NCI-H82 (cell line): ENCODE data around the gene OR6N2.

Source experiments
- DNase-seq: peaks from one replicate; lab custom pipeline; 2025; lab: John Stamatoyannopoulos, UW

OR6N2 gene

DNA sequence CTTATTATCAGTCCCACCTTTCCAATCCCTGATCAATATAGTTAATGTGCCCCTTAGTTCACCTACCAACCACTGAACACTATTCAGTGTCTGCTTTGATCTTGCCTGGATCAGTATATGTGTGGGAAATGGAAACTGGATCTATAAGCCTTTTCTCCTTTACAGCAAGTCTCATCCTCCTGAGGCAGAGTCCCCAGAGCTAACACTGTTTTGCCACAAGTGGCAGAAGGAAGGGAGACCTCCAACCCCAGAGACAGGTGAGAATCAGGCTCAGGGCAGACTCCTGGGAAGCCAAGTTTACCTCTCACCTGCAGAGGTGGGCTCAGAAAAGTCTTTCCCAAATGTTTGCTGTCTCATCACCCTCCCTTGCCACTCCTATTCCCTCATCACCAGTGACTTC is at the start of gene OR6N2:
Gene OR6N2 (minus strand): TSS at position 101 of the 400 bp plus-strand sequence. CDS start 3,569 bp downstream, outside the sequence.
- DNase-seq: no peak

DNA sequence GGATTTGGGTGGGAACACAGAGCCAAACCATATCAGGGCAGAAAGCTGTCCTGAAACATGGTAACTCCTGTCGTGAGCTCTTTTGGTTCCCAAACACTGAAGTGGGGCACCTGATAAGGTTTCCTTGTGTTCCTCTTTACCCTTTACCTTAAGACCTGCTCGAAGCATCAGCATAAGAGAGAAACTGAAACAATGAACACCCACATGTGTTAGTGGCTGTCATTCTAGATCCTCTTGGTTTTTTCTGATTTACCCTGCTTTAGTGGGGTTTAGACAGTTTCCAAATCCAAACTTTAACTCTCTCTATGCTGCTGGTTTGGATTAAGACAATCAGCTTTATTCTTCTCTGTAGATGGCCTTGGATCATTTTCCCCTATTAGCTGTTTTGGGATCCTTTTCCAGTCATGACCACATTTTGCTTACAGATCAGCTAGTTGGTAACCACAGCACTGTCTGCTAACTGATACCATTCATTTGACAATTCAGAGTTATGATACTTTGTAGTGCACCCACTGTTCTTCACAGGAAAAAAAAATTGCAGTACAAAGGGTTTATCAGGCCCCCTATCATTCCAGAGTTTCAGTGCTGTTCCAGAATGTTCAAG is 49.2 kb upstream of the OR6N2 start:
- no peak for DNase-seq

GRCh38 chr1:158821723-158822122 is 40.7 kb upstream of the OR6N2 start:
- no peak for DNase-seq

DNA sequence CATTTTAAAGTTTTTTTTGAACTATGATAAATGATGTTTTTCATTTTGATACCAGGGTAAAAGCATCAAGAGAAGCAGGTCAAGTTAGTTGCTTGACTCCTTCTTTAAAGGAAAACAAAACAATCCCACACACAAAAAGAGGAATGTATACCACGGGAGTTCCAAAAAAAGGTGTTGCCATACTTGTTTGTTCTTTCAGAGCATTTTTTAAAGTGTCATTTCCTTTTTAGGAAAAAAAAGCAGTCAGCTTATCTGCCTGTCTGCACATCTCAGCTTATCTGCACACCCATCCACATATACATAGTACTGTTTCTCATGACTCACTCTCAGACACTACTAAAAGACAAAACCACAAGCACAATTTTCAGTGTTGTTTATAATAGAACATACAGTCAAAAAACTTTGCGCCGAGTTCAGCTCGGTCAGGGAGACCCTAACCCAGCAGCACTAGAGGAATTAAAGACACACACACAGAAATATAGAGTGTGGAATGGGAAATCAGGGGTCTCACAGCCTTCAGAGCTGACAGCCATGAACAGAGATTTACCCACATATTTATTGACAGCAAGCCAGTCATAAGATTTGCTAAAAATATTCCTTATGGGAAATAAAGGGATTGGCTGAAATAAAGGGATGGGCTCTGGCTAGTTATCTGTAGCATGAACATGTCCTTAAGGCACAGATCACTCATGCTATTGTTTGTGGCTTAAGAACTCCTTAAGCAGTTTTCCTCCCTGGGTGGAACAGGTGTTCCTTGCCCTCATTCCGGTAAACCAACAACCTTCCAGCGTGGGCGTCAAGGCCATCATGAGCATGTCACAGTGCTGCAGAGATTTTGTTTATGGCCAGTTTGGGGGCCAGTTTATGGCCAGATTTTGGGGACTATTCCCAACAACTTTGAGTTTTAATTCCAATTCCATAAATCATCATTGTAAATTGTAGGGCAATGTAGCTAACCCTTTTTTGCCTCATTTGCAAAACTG is 38.7 kb upstream of the OR6N2 start:
- DNase-seq: no peak

- DNase-seq: no peak
Measured at GRCh38 chr1:158818975-158819431, 38.0 kb upstream of the OR6N2 start.

DNA sequence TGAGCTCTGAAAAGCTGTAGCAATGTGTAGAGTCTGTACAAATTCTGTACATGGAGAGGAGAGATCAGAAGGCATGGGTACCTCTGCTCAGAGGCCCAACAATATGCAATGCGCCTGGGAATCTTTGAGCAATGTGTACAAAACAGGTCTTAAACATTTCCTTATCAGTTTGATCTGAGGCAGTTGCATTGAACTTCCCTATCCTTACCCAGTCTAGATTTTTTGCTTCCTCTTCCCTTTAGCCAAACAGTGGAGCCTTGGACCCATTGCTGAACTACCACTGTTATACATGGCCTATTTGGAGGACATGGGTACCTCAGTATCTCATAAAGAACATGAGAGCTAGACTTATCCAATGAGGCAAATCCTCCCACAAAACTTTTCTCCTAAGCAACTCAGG is 37.6 kb upstream of the OR6N2 start:
- DNase-seq: no peak

- DNase-seq: no peak
Measured at GRCh38 chr1:158814970-158815369, 34.0 kb upstream of the OR6N2 start.

DNA sequence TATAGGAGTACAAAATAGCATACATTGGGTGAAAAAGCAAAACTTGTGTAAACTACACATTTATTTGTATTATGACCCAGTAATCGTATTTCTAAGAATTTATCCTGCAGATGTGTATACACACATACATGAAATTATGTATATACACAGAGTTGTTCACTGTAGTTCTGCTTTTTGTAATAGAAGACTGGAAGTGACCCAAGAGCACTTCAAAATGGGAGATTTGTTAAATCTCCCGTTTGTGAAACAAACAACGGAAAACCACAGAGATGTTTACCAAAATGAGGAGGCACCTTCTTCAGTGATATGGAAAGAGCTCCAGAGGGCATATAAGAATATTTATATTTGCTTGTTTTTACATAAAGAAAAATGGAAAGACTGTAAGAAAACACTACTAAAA is 32.2 kb upstream of the OR6N2 start:
- DNase-seq: no peak

GRCh38 chr1:158812336-158812735 is 31.3 kb upstream of the OR6N2 start:
- no peak for DNase-seq

DNA sequence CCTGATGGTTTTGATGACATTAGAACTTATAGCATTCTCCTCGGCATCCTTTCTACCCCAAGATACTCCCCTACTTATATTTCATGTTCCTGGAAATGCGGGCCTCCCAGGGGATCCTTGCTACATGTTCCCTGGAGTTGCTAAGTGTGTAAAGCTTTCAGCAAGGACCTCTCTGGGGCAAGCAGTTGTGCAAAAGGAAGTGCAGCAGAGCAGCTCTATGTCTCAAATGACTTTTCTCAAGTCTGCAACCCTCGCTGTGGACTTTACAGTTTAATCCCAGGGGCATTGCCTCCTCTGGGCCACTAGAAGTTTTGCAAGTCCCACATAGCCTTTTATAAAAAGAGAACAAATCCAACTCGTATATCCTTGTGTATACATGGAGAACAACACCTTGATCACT is 29.3 kb upstream of the OR6N2 start:
- DNase-seq: no peak

GRCh38 chr1:158809862-158810261 is 28.9 kb upstream of the OR6N2 start:
- DNase-seq: no peak

DNA sequence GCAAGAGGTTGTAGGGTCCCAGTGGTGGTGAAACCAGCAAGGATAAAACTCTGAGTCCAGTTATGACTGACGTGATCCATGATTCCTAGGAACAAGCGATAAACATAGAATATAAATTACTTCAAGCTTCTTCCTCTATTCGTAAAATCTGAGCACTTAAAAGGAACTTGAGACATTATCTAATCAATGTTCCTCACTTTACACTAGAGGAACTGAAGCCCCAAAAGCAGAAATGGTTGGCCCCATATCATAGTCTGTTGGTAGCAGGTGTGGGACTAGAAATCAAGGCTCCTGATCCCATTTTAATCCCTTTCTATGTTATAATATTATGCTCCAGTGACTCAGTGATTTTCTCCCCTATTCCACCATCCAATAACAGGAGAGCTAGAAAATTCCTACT is 28.3 kb upstream of the OR6N2 start:
- no peak for DNase-seq

- no peak for DNase-seq
Measured at GRCh38 chr1:158806916-158807536, 26.0 kb upstream of the OR6N2 start.

DNA sequence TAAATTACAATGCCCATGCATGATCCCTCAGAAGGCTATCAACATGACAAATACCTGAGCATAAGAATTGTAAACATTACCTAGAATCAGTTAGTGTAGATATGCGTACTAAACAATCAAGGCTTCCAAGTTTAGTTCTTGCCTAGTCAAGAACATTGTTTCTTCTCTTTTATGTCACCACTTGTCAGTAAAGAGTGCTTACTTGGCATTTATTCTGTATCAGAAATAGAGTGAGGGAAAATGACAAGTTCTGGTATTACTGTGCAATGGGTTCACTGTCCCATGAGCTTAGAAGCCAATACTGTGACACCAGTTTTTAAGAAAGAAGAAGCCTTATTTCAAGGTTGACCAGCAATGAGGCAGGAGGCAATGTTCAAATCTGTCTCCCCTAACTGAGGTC is 22.7 kb upstream of the OR6N2 start:
- DNase-seq: no peak

- DNase-seq: no peak
Measured at GRCh38 chr1:158801396-158801795, 20.4 kb upstream of the OR6N2 start.

GRCh38 chr1:158800526-158800925 is 19.5 kb upstream of the OR6N2 start:
- DNase-seq: no peak

DNA sequence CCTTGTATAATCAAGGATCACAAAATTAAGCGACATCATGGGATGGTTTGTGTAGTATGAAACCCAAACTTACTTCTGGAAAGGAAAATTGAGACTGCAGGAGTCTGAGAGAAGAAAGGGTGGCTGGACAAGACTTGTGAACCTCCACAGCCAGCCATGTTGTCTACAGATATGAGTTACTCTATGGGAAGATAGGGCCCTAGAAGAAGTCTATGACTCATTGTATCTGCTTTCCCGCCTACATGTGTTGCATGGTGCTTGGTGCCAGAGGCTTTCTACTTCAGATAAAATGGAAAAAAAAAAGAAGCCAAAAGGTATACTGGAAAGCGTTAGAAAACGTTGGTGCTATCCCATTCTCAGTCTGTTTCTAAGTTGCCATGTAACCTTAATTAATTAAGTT is 18.7 kb upstream of the OR6N2 start:
- no peak for DNase-seq

- no peak for DNase-seq
Measured at GRCh38 chr1:158798531-158798930, 17.5 kb upstream of the OR6N2 start.

GRCh38 chr1:158794247-158794646 is 13.2 kb upstream of the OR6N2 start:
- no peak for DNase-seq

- no peak for DNase-seq
Measured at GRCh38 chr1:158793604-158794003, 12.6 kb upstream of the OR6N2 start.

GRCh38 chr1:158771950-158772866 is 8.8 kb downstream of the OR6N2 start, which contains the start of gene OR6N1:
Gene OR6N1, minus strand, starts transcription at chr1:158772195. Its CDS starts 5,513 bp downstream, at chr1:158766682.
- no peak for DNase-seq

GRCh38 chr1:158754420-158754819 is 26.6 kb downstream of the OR6N2 start, which contains the start of gene OR6K6:
Gene OR6K6, plus strand, starts transcription at chr1:158754720. Its CDS starts 168 bp downstream, at chr1:158754888.
- DNase-seq: no peak
